Endothelial cell (in vitro differentiated cells): Measurements from ENCODE around the gene TOM1L2. TPM values are rescaled to one million over a fixed set of nuclear protein-coding genes. Genes with fewer than 3 reads are reported as not detected.

Experiments used
- DNase-seq: peaks from one replicate; pipeline ENCODE4 v3.0.0; 2021; ENCODE audit warnings: low spot score
- H3K27ac Mint-ChIP-seq: one replicate; pipeline ENCODE4 v1.8.0; 2021; ENCODE audit warnings: mixed read lengths, inconsistent platforms; ENCODE audit not compliant: unreplicated experiment
- H3K27me3 Mint-ChIP-seq: one replicate; pipeline ENCODE4 v1.8.0; 2021; ENCODE audit warnings: mild to moderate bottlenecking, moderate library complexity, mixed read lengths, inconsistent platforms; ENCODE audit not compliant: unreplicated experiment
- H3K36me3 Mint-ChIP-seq: one replicate; pipeline ENCODE4 v1.8.0; 2021; ENCODE audit warnings: mild to moderate bottlenecking, low read depth, mixed read lengths, inconsistent platforms; ENCODE audit not compliant: unreplicated experiment
- H3K4me1 Mint-ChIP-seq: one replicate; pipeline ENCODE4 v1.8.0; 2021; ENCODE audit warnings: mild to moderate bottlenecking, mixed read lengths, inconsistent platforms; ENCODE audit not compliant: unreplicated experiment
- H3K4me3 Mint-ChIP-seq: one replicate; pipeline ENCODE4 v1.8.0; 2021; ENCODE audit warnings: mild to moderate bottlenecking, mixed read lengths, inconsistent platforms; ENCODE audit not compliant: unreplicated experiment
- H3K9me3 Mint-ChIP-seq: one replicate; pipeline ENCODE4 v1.8.0; 2021; ENCODE audit warnings: mixed read lengths, inconsistent platforms; ENCODE audit not compliant: unreplicated experiment
- CTCF ChIP-seq: fragments of 200-600 bp; sonication (generic); IDR thresholded peaks from one replicate; pipeline ENCODE4 v1.5.0; 2021; ENCODE audit warnings: antibody characterized with exemption; ENCODE audit not compliant: unreplicated experiment
- total RNA-seq: library from RNA; stranded (reverse); fragmentation: NEBNext Ultra II Directional; extraction: Animal tissue kit (Norgen Biotek cat#: 25700); gene quantifications from one replicate; pipeline ENCODE4 v1.2.1, GENCODE V29; 2021; ENCODE audit not compliant: unreplicated experiment

The TOM1L2 gene
- total RNA-seq, 1 donor from 2014 or later, result 26.9 TPM

- Mint-ChIP-seq H3K27me3 (peaks cover 5% of the 10 kb centered on the region), H3K9me3 (no peaks in the 10 kb centered on the region), H3K27ac (no peak overlapping the region), H3K4me1 (peaks cover 12% of the 10 kb centered on the region), H3K4me3 (no peak overlapping the region), H3K36me3 (no peaks in the 10 kb centered on the region)
- no peak for DNase-seq
- TF ChIP-seq CTCF, result no peak
Measured at GRCh38 chr17:17947966-17948365, 24.2 kb downstream of the TOM1L2 start.

DNA sequence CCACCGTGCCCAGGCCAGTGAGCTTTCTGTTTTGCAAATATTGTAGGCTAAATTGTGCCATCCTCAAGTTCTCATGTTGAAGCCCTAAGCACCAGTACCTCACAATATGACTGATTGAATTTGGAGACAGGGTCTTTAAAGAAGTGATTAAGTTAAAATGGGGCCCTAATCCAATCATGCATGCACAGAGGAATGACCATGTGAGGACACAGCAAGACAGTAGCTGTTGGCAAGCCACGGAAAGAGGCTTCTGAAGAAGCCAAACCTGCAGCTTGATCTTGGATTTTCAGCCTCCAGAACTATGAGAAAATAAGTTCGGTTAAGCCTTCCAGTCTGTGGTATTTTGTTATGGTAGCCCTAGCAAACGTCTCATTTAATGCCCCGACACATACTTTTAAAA lies 24.9 kb downstream of the TOM1L2 start:
- H3K27ac Mint-ChIP-seq, result no peak overlapping the region
- no peak for TF ChIP-seq CTCF
- no peak overlapping the region for H3K4me3 Mint-ChIP-seq
- peaks cover 5% of the 10 kb centered on the region for H3K27me3 Mint-ChIP-seq
- H3K36me3 Mint-ChIP-seq, result no peaks in the 10 kb centered on the region
- no peak for DNase-seq
- no peaks in the 10 kb centered on the region for H3K9me3 Mint-ChIP-seq
- peaks cover 18% of the 10 kb centered on the region for H3K4me1 Mint-ChIP-seq

DNA sequence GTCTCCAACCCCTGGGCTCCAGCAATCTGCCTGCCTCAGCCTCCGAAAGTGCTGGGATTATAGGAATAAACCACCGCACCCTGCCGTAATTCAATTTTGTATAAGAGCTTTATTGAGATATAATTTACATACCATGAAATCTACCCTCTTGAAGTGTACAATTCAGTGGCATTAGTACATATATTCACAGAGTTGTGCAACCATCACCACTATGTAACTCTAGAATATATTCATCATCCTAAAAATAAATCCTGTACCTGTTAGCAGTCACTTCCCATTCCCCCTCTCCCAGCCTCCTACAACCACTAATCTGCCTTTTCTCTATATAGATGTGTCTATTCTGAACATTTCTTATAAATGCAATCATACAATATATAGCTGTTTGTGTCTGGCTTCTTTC lies 26.1 kb downstream of the TOM1L2 start:
- DNase-seq, result no peak
- Mint-ChIP-seq H3K36me3 (no peaks in the 10 kb centered on the region), H3K9me3 (no peaks in the 10 kb centered on the region), H3K4me1 (peaks cover 24% of the 10 kb centered on the region), H3K27me3 (peaks cover 5% of the 10 kb centered on the region), H3K4me3 (no peak overlapping the region), H3K27ac (no peak overlapping the region)
- TF ChIP-seq CTCF, result no peak

GRCh38 chr17:17944743-17945142 lies 27.5 kb downstream of the TOM1L2 start:
- DNase-seq, result no peak
- TF ChIP-seq CTCF, result no peak
- Mint-ChIP-seq H3K27me3 (peaks cover 4% of the 10 kb centered on the region), H3K27ac (no peak overlapping the region), H3K9me3 (no peaks in the 10 kb centered on the region), H3K36me3 (no peaks in the 10 kb centered on the region), H3K4me3 (no peak overlapping the region), H3K4me1 (peaks cover 26% of the 10 kb centered on the region)

DNA sequence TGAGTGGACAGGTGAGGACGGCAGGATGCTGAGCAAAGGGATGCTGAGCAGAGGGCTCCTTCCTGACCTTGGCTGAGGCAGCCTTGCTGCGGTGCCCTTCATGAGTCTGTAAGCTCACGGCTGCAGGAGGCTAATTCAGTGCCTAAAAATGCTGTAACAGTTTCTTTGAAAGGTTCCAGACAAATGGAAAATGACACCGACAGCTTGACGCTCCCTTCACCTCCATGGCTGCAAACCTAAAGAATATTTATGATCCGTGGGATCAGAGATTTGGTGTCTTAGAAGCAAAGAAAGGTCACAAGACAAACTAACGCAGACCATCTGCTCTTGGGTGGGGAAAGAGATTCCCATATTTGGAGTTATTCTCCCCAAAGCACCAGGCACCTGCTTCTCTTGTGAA lies 28.0 kb downstream of the TOM1L2 start:
- no peak for TF ChIP-seq CTCF
- DNase-seq, result no peak
- Mint-ChIP-seq H3K36me3 (no peaks in the 10 kb centered on the region), H3K9me3 (no peaks in the 10 kb centered on the region), H3K4me3 (no peak overlapping the region), H3K27ac (no peak overlapping the region), H3K27me3 (peaks cover 1% of the 10 kb centered on the region), H3K4me1 (peaks cover 26% of the 10 kb centered on the region)
